Neural cell (in vitro differentiated cells): ENCODE measurements around the gene NAALADL1. TPM values are rescaled to one million over a fixed set of nuclear protein-coding genes. Genes with fewer than 3 reads are reported as not detected.

Experiments
- H2AFZ ChIP-seq: fragments of 200-600, 300-800 bp; sonication (generic), shearing (Covaris generic); 2 replicates; pipeline ENCODE4 v1.6.0; 2014; ENCODE audit warnings: low read depth, mild to moderate bottlenecking, antibody characterized with exemption, low read length, moderate library complexity
- H3F3A ChIP-seq: fragments of 200-600 bp; shearing (Covaris generic); 2 replicates; pipeline ENCODE4 v1.6.1; 2016; ENCODE audit warnings: mild to moderate bottlenecking, moderate library complexity, mixed read lengths, antibody characterized with exemption, low read length; ENCODE audit not compliant: insufficient read depth, poor library complexity, severe bottlenecking
- H3K27ac ChIP-seq: fragments of 200-600, 300-800 bp; sonication (generic), shearing (Covaris generic); 2 replicates; pipeline ENCODE4 v1.5.1; 2014; ENCODE audit warnings: mild to moderate bottlenecking, low read length, moderate library complexity
- H3K27me3 ChIP-seq: fragments of 300-800, 200-600 bp; sonication (generic), shearing (Covaris generic); 2 replicates; pipeline ENCODE4 v1.6.0; 2014; ENCODE audit warnings: mild to moderate bottlenecking, low read depth, low read length, moderate library complexity; ENCODE audit not compliant: insufficient read depth
- H3K36me3 ChIP-seq: fragments of 300-800, 200-600 bp; sonication (generic), shearing (Covaris generic); 2 replicates; pipeline ENCODE4 v1.5.1; 2014; ENCODE audit warnings: mild to moderate bottlenecking, antibody characterized with exemption, low read length, moderate library complexity; ENCODE audit not compliant: insufficient read depth
- H3K4me2 ChIP-seq: fragments of 300-800, 200-600 bp; sonication (generic), shearing (Covaris generic); 2 replicates; pipeline ENCODE4 v1.6.0; 2014; ENCODE audit warnings: mild to moderate bottlenecking, low read length
- H3K4me3 ChIP-seq: fragments of 300-800, 200-600 bp; sonication (generic), shearing (Covaris generic); 2 replicates; pipeline ENCODE4 v1.5.1; 2014; ENCODE audit warnings: mild to moderate bottlenecking, low read length, moderate library complexity
- H3K79me2 ChIP-seq: fragments of 200-600 bp; shearing (Covaris generic); replicated peaks from 2 replicates; pipeline ENCODE4 v1.6.0; 2014; ENCODE audit warnings: mild to moderate bottlenecking, low read length, moderate library complexity; ENCODE audit not compliant: insufficient read depth
- H3K9ac ChIP-seq: fragments of 300-800, 200-600 bp; sonication (generic), shearing (Covaris generic); 2 replicates; pipeline ENCODE4 v1.6.1; 2016; ENCODE audit warnings: mild to moderate bottlenecking, low read length, mixed read lengths
- H3K9me2 ChIP-seq: fragments of 200-600 bp; shearing (Covaris generic); 2 replicates; pipeline ENCODE4 v1.6.1; 2016; ENCODE audit warnings: mild to moderate bottlenecking, low read length, mixed read lengths; ENCODE audit not compliant: insufficient read depth
- H3K9me3 ChIP-seq: fragments of 200-600, 300-800 bp; sonication (generic), shearing (Covaris generic); 2 replicates; pipeline ENCODE4 v1.6.1; 2016; ENCODE audit warnings: mild to moderate bottlenecking, mixed run types, low read length, moderate library complexity, mixed read lengths
- H4K20me1 ChIP-seq: fragments of 200-600 bp; shearing (Covaris generic); 2 replicates; pipeline ENCODE4 v1.6.1; 2016; ENCODE audit warnings: mild to moderate bottlenecking, mixed run types; ENCODE audit not compliant: insufficient read depth
- CTCF ChIP-seq: fragments of 450-650 bp; IDR thresholded peaks from 2 replicates; pipeline ENCODE4 v1.5.1; 2014; ENCODE audit warnings: antibody characterized with exemption, mild to moderate bottlenecking, moderate library complexity; ENCODE audit not compliant: poor library complexity, severe bottlenecking
- EP300 ChIP-seq: fragments of 450-650 bp; conservative IDR thresholded peaks from 2 replicates; pipeline ENCODE4 v1.6.1; 2014; ENCODE audit warnings: antibody characterized with exemption, mild to moderate bottlenecking, moderate library complexity; ENCODE audit not compliant: poor library complexity, severe bottlenecking
- EZH2 ChIP-seq: fragments of 200-600, 300-800 bp; shearing (Covaris generic), sonication (generic); IDR thresholded peaks from 2 replicates; pipeline ENCODE4 v1.6.1; 2014; ENCODE audit warnings: antibody characterized with exemption, low read length, borderline replicate concordance, mild to moderate bottlenecking; ENCODE audit not compliant: insufficient read depth, poor library complexity, severe bottlenecking
- MXI1 ChIP-seq: fragments of 450-650 bp; conservative IDR thresholded peaks from 2 replicates; pipeline ENCODE4 v1.6.1; 2014; ENCODE audit warnings: antibody characterized with exemption, mild to moderate bottlenecking; ENCODE audit not compliant: poor library complexity, severe bottlenecking
- POLR2AphosphoS5 ChIP-seq: IDR thresholded peaks from 2 replicates; pipeline ENCODE4 v1.6.1; 2012
- RAD21 ChIP-seq: fragments of 450-650 bp; conservative IDR thresholded peaks from 2 replicates; pipeline ENCODE4 v1.6.1; 2014; ENCODE audit warnings: antibody characterized with exemption, mild to moderate bottlenecking, moderate library complexity
- REST ChIP-seq: IDR thresholded peaks from 2 replicates; pipeline ENCODE4 v1.6.1; 2012; ENCODE audit warnings: borderline replicate concordance
- SMC3 ChIP-seq: fragments of 450-650 bp; conservative IDR thresholded peaks from 2 replicates; pipeline ENCODE4 v1.6.1; 2014; ENCODE audit warnings: antibody characterized with exemption, mild to moderate bottlenecking, moderate library complexity; ENCODE audit not compliant: poor library complexity
- TAF1 ChIP-seq: IDR thresholded peaks from 2 replicates; pipeline ENCODE4 v1.6.1; 2012; ENCODE audit warnings: low read depth
- polyA plus RNA-seq: library from polyadenylated mRNA; depleted of rRNA; stranded (reverse); fragments of >200 nt; gene quantifications from 2 replicates; pipeline ENCODE4 v1.2.3, GENCODE V29; 2014

The NAALADL1 gene
- polyA plus RNA-seq, 1 donor from 2014 or later = not detected

GRCh38 chr11:65065851-65066250 lies 7.5 kb upstream of the NAALADL1 start:
- no peaks in the 10 kb centered on the region for H3K9me3 ChIP-seq
- no peaks in the 10 kb centered on the region for H3F3A ChIP-seq
- H3K4me2 ChIP-seq = no peak overlapping the region
- no peaks in the 10 kb centered on the region for H4K20me1 ChIP-seq
- no peaks in the 10 kb centered on the region for H3K36me3 ChIP-seq
- H3K9me2 ChIP-seq = no peaks in the 10 kb centered on the region
- TF ChIP-seq EZH2 = no peak
- no peak for TF ChIP-seq MXI1
- no peak for TF ChIP-seq RAD21
- TF ChIP-seq POLR2AphosphoS5 = no peak
- TF ChIP-seq REST = no peak
- no peaks in the 10 kb centered on the region for H3K79me2 ChIP-seq
- H2AFZ ChIP-seq = no peak overlapping the region
- no peak overlapping the region for H3K27ac ChIP-seq
- H3K4me3 ChIP-seq = no peak overlapping the region
- no peak overlapping the region for H3K9ac ChIP-seq
- H3K27me3 ChIP-seq = no peaks in the 10 kb centered on the region

GRCh38 chr11:65064847-65065240 lies 6.5 kb upstream of the NAALADL1 start:
- no peaks in the 10 kb centered on the region for H3K36me3 ChIP-seq
- no peak for TF ChIP-seq EZH2
- TF ChIP-seq CTCF = no peak
- no peak for TF ChIP-seq SMC3
- TF ChIP-seq MXI1 = no peak
- no peak for TF ChIP-seq TAF1
- TF ChIP-seq EP300 = no peak
- no peak for TF ChIP-seq POLR2AphosphoS5
- no peak for TF ChIP-seq REST
- no peak for TF ChIP-seq RAD21
- no peak overlapping the region for H3K4me3 ChIP-seq
- no peaks in the 10 kb centered on the region for H3K9me2 ChIP-seq
- H3K9me3 ChIP-seq = no peaks in the 10 kb centered on the region
- H3K27ac ChIP-seq = no peak overlapping the region
- no peak overlapping the region for H3K4me2 ChIP-seq
- no peaks in the 10 kb centered on the region for H3F3A ChIP-seq
- H3K79me2 ChIP-seq = no peaks in the 10 kb centered on the region
- H3K27me3 ChIP-seq = no peaks in the 10 kb centered on the region
- H3K9ac ChIP-seq = no peak overlapping the region
- H4K20me1 ChIP-seq = no peaks in the 10 kb centered on the region
- no peak overlapping the region for H2AFZ ChIP-seq
